Ureter (tissue), 1 donor: Measurements from ENCODE around the gene RNF207. TPM values are rescaled to one million over a fixed set of nuclear protein-coding genes. Genes with fewer than 3 reads are reported as not detected.

Experiments used
- DNase-seq: peaks from one replicate; pipeline ENCODE4 v3.0.0-alpha.2; 2020; ENCODE audit warnings: low spot score
- total RNA-seq: library from RNA; stranded (reverse); gene quantifications from one replicate; pipeline ENCODE4 v1.2.4, GENCODE V29; 2023
- donor health status: DM: yes; HTN: yes; CAD: no.

The RNF207 gene
- total RNA-seq, 1 donor from 2014 or later: 63.0 TPM

DNA sequence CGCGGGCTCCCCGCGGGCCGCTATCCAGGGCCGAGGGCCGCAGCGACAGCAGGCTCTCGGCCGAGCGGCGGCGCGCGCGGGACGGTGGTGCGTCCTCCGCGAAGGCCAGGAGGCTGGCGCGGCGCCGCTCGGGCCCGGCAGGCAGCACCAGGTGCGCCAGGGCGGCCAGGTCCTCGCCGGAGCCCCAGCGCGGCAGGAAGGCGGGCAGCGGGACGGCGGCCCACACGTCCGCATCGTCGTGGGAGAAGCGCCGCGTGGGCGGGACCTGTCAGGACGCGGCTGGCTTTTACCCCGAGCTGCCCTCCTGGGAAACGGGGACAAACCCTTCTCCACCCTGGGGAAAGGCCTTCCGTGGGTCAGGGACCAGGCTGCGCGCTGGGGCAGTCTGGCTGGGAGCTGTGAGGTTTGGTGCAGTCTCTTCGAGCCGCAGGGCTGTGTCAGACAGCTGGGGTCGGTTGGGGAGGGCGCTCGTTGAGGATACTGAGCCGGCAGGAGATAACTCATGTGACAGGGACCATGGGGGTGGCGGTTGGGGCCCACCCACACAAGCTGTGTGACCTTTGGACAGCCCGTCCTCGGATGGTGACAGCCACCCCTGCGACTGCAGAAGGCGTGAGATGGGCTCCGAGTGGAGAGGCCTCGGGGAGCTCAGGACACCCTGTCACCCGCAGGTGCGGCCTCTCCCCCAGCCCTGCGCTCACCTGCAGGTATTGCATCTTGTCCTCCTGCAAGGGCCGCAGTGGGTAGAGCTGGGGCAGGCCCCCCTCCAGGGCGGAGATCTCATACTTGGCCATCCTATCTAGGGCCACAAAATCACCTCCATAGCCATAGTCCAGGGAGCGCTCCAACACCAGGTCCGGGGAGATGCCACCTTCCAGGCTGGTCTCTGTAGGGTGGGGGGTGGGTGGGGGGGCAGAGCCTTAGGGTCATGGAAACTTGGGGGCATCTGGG is 44.1 kb downstream of the RNF207 start:
- DNase-seq: no peak

DNA sequence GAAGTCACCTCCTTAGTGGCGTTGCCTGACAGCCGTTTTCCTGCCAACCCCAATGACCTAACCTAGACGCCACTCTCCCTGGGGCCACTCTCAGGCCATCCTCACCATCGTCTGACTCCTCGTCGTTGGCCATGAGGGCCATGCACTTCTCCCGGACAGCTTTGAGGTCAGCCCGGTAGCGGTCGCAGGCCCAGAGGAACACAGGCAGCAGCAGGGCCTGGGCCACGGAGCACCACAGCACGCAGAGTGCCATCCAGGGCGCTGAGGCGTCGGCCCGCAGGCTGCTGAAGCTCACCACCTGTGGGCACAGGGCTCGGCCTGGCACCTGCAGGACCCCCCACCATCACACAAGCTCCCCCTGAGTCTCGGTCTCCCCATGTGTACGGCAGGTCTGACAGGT is 45.3 kb downstream of the RNF207 start:
- DNase-seq: no peak

DNA sequence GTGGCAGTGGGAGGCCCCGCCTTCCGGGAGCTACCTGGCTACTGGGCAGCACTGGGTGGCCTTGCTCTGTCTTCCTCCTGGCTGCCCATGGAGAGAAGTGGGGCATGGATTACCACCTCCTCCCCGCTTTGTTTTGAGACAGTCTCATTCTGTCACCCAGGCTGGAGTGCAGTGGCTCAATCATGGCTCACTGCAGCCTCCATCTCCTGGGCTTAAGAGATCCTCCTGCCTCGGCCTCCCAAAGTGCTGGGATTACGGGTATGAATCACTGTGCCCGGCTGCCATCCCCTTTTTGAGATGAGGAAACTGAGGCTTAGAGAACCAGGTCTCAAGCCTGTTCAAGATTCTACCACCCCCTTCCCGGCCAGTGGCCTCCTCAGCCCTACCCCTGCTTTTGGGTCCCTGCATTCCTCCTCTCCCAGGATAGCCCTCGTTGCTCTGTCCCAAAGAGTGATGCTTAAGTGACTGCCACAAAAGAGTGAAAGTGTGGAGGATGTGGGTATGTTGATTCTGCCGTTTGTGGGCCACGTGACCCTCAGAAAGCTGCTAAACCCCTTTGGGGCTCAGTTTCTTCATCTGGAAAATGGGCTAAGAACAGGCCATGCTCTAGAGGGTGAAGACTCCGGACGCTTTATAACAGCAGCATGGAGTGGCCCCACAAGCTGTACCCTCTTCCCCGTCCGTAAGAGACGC is 45.9 kb downstream of the RNF207 start:
- no peak for DNase-seq

DNA sequence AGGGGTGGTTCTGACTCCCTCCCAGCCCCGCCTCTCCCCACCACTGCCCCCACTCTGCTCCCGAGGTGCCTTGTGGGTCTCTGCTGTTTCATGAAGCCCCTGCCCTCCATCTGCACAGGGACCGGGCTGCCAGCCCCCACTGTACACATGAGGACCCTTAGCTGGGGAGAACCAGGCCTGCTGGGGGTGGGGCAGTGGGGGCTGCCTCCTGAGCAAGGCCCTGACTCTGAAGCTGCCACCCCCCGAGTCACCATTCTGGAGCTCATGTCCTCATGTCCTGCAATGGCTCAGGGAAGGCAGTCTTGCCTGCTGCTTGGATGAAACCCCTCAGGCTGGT is 46.4 kb downstream of the RNF207 start:
- DNase-seq: no peak

DNA sequence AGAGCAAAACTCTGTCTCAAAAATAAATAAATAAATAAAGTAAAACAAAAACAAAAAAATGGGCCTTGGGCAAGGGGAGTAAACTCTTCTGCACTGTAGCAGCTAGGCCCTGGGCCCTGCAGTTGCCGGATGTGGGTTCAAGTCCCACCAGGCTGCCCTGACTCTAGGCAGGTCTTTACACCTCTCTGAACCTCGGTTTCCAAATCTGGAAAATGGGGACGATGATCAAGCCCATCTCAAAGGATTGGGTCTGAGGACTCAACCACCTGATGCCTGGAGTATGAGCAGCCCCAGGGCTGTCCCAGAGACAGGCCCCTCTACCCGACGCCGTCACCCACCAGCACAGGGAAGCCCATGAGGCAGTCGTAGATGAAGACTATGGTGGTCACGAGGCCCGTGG is 47.5 kb downstream of the RNF207 start:
- no peak for DNase-seq

DNA sequence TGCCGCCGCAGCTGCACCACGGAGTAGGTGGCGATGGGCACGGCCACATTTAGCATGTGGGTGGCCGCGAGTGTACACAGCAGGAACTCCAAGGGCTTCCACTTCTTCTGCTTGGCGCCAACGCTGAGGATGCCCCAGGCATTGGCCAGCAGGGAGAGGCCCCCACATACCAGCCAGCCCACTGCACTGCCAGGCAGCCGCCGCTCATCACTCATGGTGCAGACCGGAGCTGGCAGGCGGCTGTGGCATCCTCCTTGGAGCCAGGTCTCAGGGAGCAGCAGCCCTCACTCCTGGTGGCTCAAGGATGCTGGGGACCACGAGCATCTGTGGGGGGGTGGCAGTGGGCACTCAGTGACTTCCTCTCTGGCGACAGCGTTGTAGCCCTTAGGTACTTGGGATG is 48.8 kb downstream of the RNF207 start:
- DNase-seq: no peak

DNA sequence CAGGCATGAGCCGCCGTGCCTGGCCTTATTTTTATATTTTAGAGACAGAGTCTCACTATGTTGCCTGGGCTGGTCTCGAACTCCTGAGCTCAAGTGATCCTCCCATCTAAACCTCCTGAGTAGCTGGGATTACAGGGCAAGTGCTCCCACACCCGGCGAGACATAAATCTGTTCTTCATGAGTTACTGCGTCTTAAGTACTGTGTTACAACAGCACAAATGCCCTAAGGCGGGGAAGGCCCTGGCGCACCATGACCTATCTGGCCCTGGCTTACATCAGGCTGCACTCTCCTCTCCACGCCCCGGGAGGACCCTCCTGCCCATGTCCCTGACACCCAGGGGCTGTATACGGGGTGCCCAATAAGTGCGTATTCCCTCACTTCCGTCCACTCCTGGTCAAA is 50.7 kb downstream of the RNF207 start:
- no peak for DNase-seq

DNA sequence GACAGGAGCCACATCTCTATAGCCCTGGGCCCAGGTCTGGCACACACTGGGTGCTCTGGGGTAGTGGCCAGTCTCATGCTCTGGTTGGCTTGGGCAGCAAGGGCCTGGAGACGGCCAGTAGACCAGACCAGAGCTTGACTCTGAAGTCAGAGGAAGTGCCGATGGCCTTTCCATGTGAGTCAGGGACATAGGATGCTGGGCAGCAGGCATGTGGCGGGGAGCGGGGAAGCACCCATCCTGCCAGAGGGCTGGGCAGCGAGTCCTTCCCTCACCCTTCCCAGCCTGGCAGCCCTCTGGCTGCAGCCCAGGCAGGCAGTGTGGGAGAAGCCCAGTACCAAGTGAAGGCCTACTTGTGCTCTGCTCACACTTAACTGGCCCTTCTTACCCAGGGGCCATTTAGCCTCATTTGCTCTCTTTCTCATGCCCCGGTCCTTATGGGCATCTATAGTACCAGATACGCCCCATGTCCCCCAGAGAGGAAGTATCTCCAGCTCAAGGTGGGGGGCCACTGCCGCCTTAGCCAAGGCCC is 51.7 kb downstream of the RNF207 start:
- no peak for DNase-seq

DNA sequence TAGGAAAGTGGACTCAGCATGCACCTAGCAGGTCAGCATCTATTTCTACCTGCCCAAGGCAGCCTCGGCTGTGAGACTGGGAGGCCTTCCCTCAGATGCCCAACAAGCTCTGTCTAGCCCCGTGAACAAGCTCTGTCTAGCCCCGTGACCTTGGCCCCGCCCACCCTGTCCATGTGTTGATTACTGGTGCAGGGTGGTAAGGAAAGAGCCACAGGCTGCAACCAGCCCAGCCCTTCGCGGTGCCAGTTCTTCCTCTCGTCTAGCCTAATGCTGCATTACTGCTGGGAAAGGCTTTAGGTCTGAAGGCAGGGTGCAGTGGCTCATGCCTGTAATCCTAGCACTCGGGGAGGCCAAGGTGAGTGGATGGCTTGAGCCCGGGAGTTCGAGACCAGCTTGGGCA is 52.8 kb downstream of the RNF207 start:
- DNase-seq: no peak

DNA sequence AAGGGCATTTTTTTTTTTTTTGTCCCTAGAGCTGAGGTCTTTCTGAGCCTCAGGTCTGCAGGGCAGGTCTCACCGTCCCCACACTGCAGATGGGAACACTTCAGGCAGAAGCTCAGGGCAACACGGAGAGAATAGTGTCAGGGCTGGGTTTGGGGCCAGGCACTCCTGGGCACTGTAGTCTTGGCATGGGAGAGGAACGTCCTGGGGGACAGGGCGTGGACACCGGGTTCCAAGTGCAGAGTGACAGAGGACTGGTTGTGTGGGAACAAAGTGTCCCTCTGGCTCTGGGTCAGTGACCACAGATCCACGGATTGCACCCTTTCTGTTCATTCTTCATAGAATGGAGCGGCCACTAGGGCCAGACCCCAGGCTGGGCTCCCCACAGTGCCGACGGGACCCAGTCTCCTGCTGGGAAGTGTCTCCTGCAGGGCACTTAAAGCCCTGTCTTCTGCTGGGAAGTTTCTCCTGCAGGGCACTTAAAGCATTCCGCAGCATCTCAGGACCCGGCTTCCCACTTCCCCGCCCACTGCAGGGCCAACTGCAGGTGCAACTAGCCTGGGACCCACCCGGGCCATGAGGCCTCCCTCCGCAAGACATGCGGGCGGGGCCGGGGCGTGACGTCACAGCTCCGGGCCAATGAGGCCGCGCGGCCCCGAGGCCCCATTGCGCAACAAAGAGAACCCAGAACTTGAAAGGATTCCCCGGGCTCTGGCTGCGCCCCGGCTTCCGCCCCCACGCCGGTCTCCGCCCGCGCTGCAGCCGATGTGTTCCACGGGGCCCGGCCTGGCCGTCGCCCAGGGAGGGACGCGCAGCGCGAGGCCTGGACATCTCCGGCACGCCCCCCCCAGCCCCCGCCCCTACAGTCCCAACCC is 53.8 kb downstream of the RNF207 start:
- DNase-seq: peak; percentile 82

DNA sequence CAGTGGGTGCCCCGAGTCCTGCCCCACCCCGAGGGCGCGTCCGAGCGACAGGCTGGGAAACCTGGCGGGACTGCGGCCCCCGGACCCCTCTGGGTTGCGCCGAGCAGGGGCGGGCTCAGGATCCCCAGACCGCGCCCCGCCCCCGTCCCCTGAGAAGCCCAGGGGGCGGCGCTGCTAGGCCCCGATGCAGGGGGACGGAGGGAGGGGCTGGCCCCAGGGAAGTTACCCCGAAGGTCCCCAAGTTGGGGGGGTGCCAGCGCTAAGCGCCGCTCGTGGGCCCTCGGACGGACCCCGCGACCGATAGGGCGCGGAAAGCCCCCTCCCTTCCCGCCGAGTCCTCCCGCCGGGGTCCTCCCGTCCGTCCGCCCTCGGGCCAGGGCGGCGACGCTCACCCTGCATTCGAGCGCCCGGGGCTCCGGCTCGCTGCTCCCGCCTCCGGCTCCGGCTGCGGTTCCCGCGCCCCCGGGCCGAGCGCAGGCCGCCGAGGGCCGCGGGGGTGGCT is 54.6 kb downstream of the RNF207 start:
- no peak for DNase-seq

DNA sequence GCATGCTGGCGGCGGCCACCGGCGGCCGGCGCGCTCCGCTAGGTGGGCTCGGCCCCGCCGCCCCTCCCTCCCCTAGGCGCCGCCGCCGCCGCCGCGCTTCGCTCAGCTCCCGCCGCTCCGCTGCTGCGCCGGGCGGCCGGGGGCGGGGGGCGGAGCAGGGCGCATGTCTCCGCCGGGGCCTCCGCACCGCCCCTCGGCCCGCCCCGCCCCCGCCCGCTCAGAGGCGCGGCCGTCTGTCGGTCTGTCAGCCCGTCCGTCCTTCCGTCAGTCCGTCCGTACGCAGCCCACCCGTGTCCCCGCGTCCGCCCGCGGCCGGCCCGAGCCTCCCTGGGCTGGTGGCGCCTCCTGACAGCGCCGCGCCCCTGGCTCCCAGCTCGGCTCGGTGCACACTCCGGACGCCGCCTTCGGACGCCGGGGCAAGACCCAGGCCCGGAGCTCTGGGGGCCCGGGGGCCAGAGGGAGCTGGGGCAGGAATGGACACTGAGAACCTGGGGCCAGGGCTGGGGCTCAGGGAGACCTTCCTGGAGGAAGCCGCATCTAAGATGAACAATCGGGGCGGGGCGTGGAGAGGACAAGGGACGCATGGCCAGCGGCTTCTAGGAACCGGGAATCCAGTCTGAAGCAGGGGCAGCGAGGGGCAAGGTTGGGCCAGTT is 55.2 kb downstream of the RNF207 start, which contains the start of gene GPR153:
GPR153 (minus strand) TSS at position 138 of the 654 bp plus-strand sequence. CDS start 6,193 bp downstream, outside the sequence.
- no peak for DNase-seq

DNA sequence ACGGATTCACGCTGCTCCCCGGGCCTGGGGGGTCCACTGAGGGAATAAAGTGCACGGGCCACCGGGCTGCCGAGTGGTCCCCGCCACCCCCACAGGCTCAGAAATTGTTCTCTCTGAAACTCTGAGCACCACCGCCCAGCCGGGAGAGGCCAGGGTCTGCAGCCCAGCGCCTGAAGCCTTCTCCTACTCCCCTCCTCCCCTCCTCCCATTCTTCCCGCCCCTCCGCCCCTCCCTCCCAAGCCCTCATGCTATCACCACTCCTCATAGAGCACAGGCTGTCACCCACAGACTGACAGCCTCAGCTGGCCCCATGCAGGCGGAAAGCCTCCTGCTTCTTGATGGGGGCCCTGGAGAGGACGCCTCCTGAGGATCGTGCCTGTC is 55.7 kb downstream of the RNF207 start:
- DNase-seq: no peak

DNA sequence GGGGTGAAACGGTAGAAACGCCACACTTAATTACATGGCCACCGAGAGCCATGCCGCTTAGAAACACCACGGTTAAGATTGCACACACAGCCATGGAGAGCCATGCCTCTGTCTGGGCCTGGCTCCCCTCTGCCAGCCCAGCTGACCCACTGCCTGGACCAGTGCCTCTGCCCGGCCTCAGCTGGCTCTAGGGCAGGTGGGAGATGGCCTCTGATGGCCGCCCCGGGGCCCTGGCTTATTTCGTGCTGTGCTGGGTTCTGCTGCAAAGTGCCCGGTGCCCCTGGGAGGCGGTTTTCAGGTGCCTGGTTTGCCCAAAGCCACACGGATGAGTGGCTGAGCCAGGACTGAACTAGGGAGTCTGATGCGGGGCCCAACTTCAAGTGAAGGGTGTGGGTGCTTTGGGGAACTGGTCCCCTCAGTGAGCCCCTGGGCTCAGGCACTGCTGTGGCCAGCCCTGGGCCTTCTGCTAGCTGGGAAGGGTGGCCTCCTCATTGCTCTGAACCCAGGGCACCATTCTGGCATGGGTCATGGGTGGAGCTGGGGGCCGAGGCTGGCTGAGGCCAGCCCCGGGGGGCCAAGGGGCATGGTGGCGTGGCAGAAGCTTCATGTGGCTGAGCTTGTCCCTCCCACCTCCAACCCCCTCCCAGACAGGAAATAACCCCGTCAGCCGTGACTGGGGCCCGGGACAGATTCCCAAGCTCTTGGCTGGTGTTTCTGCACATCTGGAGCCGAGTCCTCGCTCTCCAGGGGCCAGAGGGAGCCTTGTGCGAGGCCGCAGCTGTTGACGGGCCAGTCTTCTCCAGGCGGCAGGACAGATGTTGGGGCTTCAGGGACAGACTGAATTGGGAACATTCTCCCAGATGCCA is 56.9 kb downstream of the RNF207 start:
- DNase-seq: no peak

DNA sequence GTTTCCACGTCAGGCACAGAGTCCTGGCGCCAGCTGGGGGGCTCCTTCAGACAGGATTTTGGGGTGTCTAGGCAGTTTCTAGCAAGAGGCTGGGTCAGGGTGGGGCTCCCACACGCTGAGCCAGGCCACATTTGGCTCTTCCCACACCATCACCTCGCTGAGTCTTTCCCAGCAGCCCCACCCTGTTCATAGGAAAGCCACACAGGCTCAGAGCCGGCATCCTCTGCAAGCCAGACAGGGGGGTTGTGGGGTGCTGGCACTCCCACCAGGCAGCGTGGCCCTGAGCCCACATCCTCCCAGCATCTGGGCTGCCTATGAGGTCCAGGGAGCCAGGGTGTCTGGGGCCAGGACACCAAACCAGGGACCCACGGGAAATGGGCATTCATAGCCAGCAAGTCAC is 57.8 kb downstream of the RNF207 start:
- no peak for DNase-seq

DNA sequence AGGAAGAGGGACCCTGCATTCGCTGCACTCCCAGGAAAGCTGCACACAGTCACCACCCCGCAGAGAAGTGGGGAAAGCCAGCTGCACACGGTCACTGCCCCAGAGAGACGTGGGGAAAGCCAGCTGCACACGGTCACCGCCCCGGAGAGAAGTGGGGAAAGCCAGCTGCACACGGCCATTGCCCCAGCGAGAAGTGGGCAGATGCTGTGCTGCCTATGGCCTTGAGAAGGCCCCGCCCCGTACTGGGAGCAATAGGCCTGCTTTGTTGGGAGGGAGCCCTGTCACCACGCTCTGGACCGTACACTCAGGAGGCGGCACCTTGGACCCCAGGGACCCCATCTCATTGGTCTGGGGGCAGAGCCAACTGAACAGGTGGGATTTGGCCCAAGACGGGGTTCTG is 59.2 kb downstream of the RNF207 start:
- DNase-seq: no peak

DNA sequence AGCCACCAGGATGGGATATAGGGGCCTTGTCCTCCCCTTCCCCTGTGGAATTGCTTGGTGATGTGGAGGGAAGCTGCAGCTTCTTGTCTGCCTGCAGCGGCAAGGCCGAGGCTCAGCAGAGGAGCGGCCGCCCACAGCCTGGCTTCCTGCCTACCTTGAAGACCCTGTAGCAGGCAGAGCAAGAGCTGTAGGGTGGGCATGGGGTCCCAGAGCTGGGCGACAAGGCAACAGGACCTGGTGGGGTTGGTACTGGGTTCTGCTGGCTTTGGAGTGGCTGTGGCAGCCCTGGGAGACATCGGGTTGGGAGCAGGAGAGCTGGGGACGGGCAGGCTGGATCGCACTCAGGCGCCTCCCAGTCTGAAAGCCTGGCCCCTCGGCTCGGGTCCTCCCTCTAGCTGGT is 60.7 kb downstream of the RNF207 start:
- no peak for DNase-seq

DNA sequence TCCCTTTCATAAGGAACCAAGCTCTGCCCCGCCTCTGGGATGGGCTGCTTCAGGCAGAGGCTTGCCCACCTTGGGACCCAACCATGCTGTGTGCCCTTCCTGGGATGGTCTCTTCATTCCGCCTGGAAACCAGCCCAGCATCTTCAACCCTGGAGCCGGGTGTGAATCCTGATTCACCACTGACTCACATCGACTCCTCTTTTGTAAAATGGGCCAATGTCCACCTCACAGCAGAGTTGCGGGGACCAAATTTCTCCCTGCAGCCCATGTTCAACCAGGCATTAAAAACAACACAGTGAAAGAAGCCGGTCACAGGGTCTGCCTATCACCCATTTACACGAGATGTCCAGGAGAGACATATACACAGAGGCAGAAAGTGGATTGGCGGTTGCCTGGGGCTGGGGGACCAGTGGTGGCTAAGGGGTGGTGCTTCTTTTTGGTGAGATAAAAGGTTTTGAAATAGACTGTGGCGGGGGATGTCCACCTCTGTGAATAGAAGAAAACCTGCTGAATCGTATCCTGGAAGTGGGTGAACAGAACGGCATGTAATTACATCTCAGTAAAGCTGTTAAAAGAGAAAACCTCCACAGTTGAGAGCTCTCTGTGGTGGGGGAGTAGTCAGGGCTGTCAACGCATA is 61.9 kb downstream of the RNF207 start:
- no peak for DNase-seq

DNA sequence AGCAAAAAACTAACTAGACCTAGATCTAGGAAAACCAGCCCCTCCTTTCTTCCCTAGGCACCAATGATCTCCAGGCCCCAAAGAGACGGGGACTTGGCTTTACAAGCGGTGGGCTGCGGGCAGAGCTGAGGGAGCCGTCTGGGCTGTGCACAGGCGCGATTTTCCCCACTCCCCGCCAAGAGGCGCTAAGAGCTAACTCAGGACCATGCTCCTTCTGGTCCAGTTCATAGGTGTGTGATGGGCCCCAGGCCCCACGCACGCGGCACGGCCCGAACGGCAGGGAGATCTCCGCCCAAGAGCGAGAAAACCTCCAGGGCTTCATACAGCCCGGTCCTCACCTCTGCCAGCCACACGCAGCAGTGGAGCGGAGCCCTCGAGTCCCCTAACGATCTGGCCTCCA is 62.5 kb downstream of the RNF207 start:
- no peak for DNase-seq

DNA sequence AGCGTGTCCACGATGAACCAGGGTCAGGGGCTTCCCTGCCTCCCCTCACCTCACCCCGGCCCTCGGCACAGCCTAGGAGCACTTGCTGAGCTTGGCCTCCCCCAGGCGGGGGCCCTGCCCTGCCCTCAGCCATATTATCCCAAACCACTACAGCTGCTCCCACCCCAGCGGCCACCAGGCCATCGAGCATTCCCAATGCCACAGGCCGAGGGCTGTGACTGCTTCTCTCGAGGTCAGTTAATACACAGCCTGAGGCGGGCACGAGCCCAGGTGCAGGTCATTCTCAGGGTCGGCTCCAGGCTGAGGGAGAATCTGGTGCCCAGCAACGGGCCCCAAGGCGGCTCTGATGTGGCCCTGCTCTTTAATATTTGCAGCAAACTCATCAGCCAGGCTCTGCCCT is 63.4 kb downstream of the RNF207 start:
- DNase-seq: no peak
